HG03103 (cell line): ENCODE measurements around the gene NKD1.
"Not testable (repeated sequence)": the region's sequence is repeated elsewhere in the genome, so short reads cannot be mapped to it uniquely, and the experiment has no call there.

Experiments
- ATAC-seq: cut with Tn5 transposase; IDR thresholded peaks from one replicate; pipeline ENCODE4 v1.9.1; 2021; ENCODE audit warnings: low read depth; ENCODE audit not compliant: unreplicated experiment

Gene NKD1, protein sequence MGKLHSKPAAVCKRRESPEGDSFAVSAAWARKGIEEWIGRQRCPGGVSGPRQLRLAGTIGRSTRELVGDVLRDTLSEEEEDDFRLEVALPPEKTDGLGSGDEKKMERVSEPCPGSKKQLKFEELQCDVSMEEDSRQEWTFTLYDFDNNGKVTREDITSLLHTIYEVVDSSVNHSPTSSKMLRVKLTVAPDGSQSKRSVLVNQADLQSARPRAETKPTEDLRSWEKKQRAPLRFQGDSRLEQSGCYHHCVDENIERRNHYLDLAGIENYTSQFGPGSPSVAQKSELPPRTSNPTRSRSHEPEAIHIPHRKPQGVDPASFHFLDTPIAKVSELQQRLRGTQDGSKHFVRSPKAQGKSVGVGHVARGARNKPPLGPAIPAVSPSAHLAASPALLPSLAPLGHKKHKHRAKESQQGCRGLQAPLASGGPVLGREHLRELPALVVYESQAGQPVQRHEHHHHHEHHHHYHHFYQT

DNA sequence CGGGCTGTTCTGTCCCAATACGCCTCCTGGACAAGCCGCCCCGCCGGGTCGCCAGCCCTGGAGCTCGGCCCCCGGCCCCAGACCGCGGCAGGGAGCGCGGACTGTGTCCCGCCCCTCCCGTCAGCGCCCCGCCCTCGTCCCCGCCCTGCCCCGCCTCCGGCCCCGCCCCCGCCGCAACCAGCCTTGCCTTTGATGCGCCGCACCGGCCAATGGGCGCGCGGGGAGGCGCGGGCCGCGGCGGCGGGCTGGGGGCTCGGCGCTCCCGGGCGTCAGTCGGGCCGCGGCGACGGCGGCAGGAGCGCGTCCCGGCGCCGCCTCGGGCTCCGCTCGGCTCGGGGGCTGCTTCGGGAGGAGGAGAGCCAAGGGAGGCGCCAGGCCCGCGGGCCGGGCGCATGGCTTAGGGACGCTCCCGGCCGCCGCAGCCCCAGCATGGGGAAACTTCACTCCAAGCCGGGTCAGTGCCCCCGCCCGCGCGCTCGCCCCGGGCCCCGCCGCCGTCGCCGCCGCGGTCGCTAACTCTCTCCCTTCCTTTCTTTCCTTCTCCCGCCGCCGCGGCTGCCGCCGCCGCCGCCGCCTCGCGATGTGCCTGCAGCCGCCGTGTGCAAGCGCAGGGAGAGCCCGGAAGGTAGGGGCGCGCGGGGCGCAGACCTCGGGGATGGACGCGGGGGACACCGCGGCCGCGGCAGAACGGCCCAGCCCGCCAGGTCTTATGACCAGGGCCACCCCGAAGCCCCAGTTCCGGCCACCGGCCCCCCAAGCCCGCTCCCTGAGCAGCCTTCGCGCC is at the start of gene NKD1:
TSS of gene NKD1 (plus strand) at position 272 of the 784 bp plus-strand sequence. CDS start at position 430, 158 bp downstream.
- ATAC-seq: peak; percentile 60

DNA sequence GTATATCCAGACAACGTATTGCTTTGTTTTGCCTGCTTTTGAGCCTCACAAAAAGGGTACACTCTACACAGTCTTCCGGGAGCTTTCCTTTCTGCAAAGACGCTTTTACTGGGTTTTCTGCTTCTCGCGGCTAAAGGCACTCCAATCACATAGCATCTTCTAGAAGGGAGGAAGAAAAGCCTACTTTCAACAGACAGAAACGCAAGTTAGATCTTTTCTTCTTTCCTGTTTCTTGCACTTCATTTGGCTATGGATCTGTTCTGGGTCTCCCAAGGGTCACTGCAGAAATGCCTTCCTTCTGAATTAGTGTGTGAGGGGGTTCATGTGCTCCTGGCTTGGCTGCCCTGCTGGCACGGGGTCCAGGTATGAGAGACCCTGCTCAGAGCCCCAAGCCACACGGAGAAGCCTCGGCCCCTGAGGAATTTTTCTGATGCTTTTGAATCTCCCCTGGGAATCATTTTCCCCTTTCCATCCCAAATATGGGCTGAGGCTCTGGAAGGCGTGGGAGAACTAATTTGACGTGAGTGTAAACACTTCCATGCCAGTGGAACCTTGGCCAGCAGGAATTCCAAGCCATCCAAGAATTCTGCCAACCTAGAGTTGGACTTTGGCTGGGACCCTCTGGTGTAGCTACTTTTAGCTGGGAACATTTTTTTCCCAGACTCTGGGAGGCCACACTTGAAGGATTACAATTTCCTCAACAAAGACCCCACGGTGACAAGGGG is 49.6 kb upstream of the NKD1 start:
- no peak for ATAC-seq

DNA sequence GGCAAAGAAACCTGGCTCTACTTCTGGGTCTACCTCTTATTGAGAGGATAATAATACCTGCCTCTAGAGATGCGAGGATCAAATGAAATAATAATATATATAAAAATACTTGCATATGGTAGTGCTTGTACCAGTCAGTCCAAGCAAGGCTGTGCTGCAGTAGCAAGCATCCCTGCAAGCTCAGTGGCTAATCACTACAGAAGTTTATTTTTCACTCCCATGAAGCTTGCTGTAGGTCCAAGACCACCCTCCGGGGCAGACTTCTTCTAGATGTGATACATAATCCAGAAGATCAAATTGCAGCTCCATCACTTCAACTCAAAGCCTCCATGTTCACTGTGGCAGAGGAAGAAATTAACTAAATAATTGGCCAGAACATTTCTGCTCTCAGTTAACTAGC is 48.9 kb upstream of the NKD1 start:
- ATAC-seq: no peak

DNA sequence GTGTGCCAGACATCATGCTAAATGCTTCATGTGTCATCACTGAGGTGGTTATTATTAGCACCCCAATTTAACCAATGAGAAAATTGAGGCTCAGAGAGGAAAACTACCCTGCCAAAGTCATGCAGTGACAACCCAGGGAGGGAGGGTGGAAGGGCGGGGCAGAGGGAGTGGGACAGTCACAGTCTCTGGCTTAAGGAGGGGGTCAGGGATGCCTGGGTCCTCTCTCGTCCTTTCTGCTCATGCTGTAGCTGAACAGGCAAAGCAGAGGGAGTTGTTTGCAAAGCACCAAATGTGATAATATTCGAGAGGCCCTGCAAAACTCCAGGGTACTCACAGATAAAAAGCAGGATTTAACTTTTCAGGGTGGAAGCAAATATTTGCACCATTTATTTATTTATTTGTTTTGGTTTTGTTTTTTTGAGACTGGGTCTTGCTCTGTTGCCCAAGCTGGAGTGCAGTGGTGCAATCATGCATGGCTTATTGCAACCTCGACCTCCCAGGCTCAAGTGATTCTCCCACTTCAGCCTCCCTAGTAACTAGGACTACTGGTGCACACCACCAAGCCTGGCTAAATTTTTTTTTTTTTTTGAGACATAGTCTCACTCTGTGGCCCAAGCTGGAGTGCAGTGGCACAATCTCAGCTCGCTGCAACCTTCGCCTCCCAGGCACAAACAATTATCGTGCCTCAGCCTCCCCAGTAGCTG is 47.9 kb upstream of the NKD1 start:
- ATAC-seq: no peak

DNA sequence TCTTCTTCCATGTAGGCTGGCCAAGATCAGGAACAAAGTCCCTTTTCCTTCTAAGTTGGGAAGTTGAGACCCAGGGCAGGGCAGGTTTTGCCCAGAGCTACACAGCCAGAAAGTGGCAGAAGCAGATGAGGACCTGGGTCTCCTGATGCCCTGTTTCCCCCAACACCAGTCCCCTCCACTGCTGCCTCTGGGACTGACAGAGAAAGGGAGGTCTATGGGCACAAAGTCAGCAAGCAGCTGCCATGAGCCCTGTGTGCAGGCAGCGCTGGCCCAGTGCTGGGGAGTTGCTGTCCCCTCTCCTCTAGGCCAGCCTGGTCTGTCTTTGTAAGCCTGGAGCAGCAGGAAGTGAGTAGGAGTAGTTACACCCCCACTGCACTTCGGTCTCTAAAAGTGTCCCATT is 46.9 kb upstream of the NKD1 start:
- ATAC-seq: no peak

DNA sequence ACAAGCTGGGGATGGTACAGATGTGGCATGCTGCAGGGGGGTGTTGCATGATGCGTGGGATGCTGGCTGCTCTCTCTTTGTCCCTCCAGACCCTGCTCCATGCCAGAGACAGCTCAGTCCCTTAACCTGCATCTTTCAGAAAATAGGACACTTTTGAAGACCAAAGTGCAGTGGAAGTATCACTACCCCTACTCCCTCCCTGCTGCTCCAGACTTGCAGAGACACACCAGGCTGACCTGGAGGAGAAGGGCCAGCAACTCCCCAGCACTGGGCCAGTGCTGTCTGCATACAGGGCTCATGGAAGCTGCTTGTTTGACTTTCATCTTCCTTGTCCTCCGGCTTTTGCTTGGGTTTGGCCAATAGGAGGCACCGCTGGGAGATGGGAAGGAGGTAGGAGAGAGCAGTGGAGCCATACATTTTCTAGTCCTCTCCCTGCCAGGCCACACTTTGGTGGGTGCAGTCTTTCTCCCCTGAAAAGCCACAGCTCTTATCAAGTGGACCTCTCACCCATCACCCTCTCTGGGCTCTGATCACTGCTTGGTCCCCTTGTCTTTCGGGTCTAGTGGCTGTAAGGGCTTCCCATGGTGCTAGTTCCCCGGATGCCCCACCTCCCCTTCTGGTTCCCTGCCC is 46.1 kb upstream of the NKD1 start:
- no peak for ATAC-seq

DNA sequence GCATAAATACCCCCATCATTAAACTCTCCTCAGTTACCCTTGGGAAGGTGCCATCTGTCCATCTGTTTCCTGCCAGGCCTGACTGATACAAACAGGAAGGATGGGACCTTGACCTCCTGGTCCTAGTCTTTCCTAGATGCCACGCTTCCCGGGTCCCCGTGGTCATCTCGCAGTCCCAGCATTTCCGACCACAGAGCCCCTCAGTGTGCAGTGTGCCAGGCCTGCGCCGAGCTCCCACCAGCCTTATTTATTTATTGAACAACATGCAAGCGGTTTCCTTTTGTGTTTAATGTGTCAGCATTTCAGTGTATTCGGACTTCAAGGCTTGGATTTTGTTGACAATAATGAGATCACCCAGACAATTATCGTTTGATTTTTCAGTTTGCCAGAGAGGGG is 45.6 kb upstream of the NKD1 start:
- no peak for ATAC-seq

DNA sequence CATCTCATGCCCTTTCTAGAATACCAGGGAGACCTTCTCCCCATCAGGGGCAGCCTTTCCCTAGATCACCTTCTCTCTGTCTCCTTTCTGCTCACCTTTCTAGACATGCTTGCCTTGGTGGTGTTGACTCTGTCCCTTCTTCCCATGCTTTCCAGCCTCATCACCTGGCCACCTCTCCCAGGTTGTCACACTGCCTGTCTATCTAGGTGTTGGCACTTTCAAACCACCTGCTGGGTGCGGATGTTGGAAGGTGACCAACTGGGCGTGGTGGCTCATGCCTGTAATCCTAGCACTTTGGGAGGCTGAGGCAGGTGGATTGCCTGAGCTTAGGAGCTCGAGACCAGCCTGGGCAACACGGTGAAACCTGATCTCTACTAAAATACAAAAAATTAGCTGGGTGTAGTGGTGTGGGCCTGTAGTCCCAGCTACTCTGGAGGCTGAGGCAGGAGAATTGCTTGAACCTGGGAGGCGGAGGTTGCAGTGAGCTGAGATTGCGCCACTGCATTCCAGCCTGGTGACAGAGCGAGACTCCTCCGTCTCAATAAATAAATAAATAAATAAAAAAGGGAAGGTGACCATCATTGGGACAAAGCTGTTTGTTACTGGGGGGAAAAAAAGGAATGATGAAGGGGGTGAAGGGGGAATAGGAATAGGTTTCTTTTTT is 44.2 kb upstream of the NKD1 start:
- not testable (repeated sequence) for ATAC-seq

DNA sequence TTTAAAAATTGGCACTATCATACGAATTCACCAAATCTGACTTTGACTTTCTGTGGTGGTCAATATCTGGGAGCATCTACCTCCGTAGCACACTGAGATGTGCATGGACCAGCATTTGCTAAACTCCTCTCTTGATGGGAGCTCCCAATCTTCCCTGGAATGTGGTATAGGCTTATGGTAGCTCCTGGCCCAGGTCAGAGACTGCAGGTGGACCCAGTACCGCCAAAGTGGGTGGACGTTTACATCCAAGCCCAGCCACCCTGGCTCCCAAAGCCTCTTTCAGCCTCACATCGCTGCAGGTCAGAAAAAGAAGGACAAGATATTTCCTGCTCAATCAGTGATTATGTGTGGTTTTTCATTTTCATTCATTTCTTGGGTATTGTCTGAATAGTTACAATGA is 43.1 kb upstream of the NKD1 start:
- ATAC-seq: no peak

DNA sequence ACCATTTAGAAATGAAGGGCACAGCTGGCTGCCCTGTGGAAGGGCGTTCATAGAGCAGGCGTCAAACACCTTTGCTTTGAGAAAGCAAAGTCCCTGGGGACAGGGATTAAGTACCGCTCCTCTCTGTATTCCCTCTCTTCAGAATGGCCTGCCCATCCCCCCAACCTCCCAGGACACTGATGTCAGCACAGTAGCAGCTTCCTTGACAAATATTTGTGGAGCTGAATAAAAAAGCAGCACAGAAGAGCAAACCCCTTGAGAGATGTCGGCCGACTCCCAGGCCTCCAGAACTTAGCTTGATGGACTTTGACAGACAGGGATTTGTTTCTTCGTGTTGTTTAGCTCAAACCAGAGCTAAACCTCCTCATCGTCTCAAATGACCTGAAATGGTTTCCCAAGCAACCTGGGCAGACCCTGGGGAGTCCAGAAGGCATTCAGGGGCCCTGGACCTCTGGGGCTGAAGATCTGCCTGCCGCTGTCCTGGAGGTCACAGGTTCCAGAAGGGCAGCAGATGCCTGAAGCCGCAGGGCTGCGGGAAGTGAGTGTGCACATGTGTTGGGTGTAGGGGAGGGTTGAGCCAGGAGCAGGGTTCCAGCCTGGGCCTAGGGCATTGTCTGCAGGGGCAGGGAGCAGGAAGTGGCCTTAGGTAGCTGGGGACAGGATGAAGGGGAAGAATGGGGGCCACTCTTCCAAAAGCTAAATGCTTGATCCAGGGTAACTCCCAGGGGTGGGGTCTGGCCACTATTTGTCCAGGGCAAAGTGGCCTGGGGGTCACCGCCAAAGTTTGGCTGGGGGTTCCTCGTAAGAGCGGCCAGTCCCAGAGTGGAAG is 42.3 kb upstream of the NKD1 start:
- no peak for ATAC-seq

DNA sequence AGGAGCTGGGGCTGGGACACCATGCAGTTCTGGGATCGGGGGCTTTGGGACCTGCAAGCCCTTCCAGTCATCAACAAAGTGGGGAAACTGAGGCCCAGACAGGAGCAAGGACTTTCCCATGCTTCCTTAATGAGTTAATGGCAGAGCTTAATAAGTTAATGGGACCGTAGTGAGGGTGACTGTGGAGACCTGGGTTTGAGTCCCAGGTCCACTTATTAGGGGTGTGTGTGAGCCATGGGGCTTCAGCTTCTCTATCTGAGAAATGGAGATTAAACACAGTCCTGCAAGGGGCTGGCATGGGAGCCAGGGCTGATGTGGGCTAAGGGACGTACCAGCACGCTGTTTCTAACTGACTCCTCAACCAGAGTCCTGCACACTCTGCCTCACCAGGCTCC is 41.7 kb upstream of the NKD1 start:
- ATAC-seq: no peak

DNA sequence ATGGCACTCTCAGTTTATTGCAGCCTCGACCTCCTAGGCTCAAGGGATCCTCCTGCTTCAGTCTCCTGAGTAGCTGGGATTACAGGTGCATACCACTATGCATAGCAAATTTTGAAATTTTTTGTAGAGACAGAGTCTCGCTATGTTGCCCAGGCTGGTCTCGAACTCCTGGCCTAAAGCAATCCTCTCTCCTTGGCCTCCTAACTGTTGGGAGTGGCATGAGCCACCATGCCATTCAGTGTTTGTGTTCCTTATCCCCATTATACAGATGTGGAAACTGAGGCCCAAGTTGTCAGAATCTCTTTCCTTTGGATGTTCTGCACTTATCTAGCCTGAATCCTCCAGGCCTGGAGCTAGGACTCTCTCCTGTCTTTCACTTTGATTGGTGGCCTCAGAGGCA is 40.8 kb upstream of the NKD1 start:
- no peak for ATAC-seq

DNA sequence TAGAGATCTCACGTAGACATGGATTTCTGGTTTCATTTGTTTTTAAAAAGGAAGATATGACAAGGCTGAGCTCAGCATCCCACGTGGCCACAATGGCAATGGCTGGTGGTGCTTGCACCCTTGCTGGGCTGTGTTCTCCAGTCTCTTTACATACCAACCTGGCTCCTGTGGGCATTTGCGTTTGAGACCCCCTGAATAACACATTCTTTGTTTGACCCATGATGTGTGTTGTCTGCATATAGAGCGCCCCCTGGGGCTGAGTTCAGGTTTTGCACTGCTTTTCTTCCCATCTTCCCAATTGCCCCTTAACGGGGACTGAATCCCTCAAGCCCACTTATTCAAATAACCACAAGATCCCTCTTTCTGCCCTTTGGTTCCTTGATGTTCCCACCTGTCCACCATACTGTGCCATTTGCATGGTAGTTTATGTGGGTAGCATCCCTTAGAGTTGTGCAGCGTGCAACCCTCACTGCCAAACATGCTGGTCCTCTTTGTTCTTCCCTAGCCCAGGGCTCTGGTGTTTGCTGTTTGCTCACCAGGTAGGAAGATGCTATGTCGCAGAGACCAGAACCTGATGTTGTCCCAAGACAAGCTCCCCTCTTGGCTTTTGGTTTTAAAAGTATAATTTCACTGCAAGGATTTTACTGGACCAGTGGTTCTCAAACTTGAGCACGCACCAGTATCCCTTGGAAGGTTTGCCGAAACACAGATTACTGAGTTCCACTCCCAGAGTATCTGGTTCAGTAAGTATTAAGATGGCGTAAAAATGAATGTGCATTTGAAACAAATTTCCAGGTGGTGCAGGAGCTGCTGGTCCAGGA is 38.5 kb upstream of the NKD1 start:
- ATAC-seq: no peak

DNA sequence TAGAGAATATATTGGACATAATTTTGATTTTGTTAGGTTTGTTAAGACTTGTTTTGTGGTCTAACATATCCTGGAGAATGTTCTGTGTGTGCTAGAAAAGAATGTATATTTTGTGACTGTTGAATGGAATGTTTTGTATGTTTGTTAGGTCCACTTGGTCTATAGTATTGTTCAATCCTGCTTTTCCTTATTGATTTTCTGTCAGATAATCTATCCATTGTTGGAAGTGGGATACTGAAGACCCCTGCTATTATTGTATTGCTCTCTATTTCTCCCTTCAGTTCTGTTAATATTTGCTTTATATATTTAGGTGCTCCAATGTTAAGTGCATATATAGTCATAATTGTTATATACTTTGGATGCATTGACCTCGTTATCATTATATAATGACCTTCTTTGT is 33.0 kb upstream of the NKD1 start:
- ATAC-seq: no peak

DNA sequence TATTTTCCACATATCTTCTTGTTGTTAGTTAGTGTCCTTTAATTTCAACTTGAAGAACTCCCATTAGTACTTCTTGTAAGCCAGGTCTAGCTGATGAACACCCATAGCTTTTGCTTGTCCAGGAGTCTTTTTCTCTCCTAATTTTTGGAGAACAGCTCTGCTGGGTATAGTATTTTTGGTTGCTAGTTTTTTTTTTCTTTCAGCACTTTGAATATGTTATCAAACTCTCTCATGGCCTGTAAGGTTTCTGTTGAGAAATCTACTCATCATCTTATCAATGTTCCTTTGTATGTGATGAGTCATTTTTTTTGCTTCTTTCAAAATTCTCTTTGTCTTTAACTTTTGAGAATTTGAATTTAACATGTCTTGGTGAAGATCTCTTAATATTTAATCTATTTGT is 31.8 kb upstream of the NKD1 start:
- no peak for ATAC-seq

DNA sequence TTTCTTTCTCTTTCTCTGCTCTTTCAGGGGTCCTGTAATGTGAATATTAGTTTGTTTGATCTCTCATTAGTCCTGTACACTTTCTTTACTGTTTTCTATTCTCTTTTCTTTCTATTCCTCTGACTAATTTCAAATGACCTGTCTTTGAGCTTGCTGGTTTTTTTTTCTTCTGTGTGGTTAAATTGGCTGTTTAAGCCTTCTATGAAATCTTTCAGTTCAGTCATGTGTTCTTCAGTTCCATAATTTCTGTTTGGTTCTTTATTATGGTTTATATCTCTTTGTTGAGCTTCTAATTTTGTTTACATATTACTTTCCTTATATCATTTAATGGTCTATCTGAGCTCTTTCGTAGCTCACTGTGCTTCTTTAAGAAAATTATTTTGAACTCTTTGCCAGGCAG is 31.3 kb upstream of the NKD1 start:
- no peak for ATAC-seq

DNA sequence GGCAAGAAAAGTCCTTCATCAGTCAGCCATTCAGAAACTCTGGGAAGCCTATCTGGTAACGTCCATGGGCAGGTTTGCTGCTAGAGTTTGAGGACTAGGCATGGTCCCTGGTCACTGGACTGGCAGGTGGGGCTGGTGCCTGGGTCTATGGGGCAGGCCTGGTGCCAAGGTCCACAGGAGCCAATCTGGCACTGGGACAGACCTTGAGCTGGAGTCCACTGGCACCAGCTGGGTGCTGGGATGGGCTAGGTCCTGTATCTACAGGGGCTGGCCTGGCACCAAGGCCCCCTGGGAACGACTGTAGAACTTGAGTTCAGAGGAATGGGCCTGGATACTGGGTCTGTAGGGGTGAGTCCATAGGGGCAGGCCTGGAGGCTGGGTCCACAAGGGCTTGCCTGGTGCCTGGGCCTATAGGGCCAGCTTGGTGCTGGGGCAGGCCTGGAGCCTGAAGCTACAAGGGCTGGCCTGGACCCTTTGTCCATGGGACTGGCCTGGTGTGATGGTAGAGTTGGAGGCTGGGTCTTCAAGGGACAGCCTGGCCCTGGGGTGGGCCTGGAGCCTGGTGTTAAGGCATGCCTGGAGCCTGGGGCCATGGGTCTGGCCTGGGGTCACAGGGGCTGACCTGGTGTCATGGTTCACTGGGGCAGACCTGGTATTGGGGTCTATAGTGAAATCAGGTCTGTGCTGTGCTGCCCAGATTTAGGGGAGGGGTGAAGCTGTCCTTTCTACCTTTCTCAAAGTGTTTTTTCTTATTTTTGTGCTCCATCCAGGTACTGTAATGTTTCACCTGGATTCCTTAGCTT is 30.5 kb upstream of the NKD1 start:
- no peak for ATAC-seq
